GM18868 (cell line): ENCODE data around the gene NAALAD2.
"Not testable (repeated sequence)": the region's sequence is repeated elsewhere in the genome, so short reads cannot be mapped to it uniquely, and the experiment has no call there.

Source experiments
- ATAC-seq: cut with Tn5 transposase; IDR thresholded peaks from one replicate; pipeline ENCODE4 v1.9.1; 2021; ENCODE audit warnings: mild to moderate bottlenecking, moderate library complexity; ENCODE audit not compliant: unreplicated experiment

The NAALAD2 gene

GRCh38 chr11:90189011-90189410 is 54.5 kb downstream of the NAALAD2 start:
- ATAC-seq: no peak

DNA sequence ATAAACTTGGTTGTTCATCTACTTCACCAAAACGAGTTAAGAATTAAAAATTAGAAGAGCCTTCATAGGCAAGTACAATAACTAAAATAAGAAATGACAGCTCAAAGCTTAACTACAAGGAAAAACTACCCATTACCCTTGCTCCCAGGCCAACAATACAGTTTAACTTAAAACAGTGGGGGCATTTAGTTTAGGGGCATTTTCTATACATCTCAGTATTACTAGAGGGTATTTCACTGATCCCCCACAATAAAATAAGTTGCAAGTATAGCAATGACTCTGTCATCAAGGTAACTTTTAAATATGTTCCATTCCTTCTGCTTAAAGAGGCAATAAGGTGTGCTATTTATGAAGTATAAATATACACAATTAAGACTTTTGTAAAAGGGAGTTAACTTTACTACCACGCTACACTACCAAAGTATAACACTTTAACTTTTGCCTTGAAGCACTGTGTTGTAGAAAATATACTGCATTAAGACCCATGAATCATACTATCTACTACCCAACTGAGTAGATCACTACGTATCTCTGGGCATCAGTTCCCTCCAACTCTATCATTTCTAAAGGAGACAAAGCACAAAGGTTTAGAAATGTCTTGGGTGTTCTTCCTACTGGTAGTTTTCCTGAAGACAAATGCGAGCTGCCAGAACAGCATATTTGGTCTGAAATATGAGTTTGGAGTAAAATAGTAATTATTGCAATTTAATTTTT is 58.6 kb downstream of the NAALAD2 start:
- ATAC-seq: peak; percentile 69

DNA sequence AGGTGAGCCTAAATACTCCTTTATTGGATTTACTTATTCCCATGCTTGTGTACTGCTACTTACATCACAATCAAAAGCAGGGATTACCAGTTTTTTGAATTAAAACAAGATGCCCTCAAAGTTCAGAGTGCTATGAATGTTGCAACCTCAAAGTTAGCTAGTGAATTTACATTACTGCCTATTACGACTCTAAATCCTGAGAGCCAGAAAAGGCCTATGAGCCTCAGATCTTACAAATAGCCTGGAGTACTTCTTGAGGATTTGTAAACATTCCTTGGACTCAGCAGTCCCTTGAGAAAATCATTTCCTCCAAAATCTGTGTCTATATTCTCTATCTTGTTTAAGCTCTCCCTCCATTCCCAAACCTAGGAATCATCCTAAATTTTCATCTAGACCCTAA is 62.9 kb downstream of the NAALAD2 start:
- no peak for ATAC-seq

DNA sequence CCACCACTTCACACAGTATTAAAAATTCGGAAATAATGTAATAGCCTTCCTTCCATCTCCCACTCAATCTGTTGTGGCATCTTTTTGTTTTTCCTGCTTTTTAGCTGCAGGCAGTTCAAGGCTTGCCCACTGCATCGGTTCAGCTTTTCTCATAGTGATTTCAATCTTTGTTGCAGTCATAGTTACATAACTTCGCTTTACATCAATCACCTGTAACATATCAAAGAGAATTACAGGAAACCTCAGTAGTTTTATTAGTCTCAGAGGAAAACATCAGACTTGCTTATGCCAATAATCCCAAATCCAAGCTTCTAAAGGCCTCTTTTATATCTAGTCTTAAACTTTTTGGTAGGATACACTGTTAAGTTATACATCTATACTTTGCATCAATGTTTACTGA is 67.9 kb downstream of the NAALAD2 start:
- no peak for ATAC-seq

DNA sequence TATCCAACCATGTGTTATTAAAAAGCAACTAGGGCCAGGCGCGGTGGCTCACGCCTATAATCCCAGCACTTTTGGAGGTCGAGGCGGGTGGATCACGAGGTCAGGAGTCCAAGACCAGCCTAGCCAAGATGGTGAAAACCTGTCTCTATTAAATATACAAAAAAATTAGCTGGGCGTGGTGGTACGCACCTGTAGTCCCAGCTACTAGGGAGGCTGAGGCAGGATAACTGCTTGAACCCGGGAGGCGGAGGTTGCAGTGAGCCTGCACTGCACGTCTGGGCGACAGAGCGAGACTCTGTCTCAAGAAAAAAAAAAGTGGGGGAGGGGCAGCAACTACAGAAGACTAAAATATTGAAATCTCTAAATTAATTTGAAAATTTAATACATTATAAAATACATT is 69.9 kb downstream of the NAALAD2 start:
- ATAC-seq: no peak

- ATAC-seq: peak; percentile 84
Observed at GRCh38 chr11:90204832-90205646, 70.6 kb downstream of the NAALAD2 start.

DNA sequence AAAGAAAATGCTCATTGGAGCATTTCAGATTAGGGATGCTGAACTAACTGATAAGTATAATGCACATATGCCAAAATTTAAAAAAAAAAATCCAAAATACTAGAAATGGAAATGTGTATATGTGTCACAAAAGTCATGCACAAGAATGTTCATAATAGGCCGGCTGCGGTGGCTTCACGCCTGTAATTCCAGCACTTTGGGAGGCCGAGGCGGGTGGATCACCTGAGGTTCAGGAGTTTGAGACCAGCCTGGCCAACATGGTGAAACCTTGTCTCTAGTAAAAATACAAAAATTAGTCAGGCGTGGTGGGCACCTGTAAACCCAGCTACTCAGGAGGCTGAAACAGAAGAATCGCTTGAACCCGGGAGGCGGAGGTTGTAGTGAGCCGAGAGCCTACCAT is 73.5 kb downstream of the NAALAD2 start:
- not testable (repeated sequence) for ATAC-seq

GRCh38 chr11:90208857-90209256 is 74.4 kb downstream of the NAALAD2 start:
- ATAC-seq: no peak

DNA sequence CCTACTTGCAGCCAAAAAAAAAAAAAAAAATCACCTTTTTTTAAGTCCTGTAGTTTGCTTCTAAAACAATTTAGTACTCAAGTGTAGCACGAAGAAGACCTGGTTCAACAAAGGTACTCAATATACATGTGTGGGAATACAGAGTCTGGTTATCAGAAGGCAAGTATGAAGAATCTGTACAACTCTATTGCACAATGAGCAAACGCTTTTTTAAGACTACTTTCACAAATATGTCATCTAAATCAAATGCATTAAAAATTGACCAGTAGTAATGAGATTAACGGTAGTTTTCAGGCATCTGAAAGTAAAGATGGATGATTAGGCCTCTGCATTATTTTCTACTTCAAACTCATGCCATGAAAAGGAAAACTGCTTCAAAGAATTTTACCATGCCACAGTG is 78.9 kb downstream of the NAALAD2 start:
- ATAC-seq: no peak

DNA sequence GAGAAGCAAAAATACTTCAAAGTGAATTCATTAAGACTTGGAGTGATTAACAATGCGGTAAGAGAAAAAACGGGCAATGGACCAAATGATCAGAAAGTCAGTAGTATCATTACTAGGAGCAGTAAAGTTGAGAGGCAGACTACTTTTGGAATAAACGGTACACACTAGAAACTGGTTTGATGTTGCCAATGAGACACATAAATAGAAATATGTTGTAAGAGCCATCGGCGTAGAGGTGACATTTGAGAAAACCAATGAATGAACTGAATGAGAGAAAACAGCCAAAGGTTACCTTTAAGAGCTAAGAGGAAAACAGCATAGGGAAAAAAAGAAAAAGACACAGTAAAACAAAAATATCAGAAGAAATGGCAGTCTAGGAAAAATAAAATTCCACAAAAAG is 82.1 kb downstream of the NAALAD2 start:
- no peak for ATAC-seq

GRCh38 chr11:90218606-90219005 is 84.1 kb downstream of the NAALAD2 start:
- no peak for ATAC-seq

DNA sequence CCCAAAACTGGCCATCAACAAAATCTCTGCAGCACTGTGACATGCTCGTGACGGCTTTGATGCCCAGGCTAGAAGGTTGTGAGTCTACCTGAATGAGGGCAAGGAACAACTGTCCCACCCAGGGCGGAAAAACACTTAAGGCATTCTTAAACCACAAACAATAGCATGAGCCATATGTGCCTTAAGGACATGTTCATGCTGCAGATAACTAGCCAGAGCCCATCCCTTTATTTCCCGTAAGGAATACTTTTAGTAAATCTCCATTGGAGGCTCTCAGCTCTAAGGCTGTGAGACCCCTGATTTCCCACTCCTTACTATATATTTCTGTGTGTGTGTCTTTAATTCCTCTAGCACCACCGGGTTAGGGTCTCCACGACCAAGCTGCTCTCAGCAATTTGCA is 85.0 kb downstream of the NAALAD2 start:
- no peak for ATAC-seq

DNA sequence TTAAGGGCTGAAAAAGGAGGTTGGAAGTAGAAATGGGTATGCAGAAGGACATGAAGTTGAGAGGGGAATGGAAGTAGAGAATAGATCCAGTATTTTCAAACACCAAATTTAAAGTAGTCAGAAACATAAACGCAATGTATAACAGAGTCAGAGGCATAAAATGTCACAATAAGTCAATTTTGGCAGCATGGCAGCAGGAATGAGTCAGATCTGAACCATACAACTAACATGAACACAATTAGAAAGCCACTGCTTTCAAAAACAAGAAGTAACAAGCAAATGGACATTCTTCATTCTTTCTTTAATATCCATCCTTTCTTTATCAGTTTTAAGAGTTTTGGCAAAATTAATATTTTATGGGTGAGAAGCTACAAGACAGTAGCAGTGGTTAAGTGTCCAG is 85.9 kb downstream of the NAALAD2 start:
- ATAC-seq: peak; percentile 17

DNA sequence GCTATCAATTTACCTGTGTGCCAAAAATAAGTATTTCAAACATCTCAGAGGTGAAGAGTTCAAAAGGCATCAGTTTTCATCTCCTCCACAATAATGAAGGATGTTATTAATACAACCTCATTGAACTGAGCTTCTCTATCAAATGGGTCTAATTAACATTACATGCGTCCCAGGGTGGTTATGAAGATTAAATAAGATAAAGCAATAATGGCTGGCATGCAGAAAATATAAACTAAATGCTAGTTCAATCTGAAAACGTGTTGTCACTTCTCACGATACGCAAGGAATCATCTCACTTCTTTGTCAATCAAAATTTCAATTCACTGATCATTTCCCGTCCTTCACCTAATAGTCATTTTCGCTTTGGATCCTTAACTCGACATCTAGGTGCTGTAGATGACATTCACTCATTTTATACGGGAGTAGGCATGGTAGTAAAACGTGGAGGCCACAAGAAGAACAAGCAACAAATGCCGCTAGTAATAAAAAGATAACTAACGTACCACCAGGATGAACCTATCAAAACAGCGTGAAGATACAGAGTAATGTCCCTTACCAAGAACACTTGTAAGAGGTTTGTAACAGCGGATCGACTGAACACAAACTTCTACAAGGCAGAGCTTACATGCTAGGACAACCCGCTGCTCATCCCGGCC is 87.5 kb downstream of the NAALAD2 start:
- no peak for ATAC-seq

DNA sequence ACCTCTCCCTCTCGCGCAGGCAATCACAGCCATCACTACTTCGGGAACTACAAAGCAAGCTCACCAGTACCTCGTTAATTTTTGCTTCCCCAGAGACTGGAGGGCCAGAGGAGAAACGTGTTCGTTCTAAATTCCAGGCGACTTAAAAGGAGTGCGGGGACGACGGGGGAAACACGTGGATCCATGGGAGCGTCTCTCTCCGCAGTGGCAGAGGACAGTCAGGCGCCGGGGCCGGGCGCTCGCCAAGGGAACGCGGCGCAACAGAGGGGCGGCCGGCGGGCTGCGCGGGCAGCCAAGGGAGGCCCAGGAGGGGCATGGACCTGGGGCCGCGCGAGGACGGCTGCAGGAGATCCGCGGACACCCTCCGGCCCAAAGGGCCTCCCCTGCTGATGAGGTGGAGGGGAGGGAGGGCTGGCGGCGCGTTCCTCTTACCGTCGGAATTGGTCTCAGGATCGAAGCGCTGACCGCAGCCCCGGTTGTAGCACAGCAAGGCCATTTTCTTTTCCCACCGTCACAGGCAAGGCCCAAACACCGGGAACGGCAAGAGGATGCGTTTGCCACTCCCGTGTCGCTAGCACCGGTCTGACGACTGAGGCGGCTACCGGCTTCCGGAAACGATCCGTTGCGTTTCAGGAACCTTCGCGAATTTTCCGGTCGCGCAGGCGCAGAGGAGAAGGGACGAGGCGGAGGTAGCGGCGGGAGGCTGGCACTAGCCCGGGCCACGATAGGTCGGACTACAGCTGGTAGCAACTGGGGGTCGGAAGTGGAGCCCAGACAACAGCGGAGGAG is 88.2 kb downstream of the NAALAD2 start, which contains the start of gene CHORDC1:
Gene CHORDC1 (minus strand): TSS at position 591 of the 789 bp plus-strand sequence. CDS start 95 bp downstream, at position 496.
- ATAC-seq: peak; percentile 87

DNA sequence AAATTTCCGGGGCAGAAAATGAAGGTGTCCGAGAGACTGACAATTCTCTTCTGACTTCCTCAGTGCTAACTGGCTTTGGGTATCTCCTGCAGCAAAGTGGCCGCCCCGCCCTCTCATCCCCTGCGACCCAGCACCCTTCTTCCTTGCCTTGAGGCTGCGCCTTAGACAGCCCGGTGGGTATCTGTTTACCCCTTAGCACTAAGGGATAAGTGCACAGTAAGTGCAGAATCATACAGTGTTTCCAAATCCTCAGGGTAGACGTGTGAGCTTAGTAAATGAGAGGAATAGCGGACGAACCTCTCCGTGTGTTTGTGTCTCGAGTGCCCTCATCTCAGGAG is 88.8 kb downstream of the NAALAD2 start:
- peak; percentile 51 for ATAC-seq

GRCh38 chr11:90228056-90228455 is 93.6 kb downstream of the NAALAD2 start:
- no peak for ATAC-seq

- ATAC-seq: no peak
Observed at GRCh38 chr11:90229791-90230190, 95.3 kb downstream of the NAALAD2 start.

DNA sequence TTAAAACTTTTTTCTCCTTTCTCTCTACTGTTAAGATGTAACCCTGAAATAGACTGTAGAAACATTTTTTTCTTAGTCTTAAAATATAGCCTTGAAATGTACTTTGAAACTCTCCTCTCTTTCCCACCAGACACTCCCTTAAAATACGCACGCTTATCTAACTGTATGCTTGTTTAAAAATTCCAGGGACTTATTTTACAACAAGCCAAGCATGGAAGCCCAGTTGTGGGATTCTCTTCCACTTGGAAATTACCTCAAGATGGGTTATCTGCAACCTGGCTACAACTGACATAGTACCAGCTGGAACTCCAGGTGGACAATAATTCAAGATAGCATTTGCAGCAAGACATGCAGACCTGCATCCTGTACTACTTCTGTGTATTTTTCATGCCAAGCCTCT is 100.5 kb downstream of the NAALAD2 start:
- ATAC-seq: no peak

GRCh38 chr11:90235526-90235925 is 101.1 kb downstream of the NAALAD2 start:
- no peak for ATAC-seq

DNA sequence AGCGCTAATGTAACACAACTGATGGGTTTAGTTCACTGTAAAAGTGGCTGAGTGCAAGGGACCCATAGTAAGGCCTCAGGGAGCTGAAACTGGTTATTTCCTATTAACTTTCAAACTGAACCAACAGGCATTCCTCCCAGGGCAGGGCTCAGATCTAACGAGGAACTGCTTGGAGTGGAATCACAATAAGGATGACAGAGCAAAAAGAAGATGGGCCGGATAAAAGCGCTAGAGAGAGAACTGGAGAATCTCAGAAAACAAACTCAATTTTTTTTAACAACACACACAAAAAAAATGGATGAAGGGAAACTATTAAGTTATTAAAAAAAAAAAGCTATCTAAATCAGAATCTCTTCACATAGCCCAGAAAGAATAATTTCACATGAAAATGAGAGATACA is 102.5 kb downstream of the NAALAD2 start:
- ATAC-seq: no peak
